ENCODE results near the gene QPRT.
"Not testable (repeated sequence)": the region's sequence is repeated elsewhere in the genome, so short reads cannot be mapped to it uniquely, and the experiment has no call there.

QPRT gene

GRCh38 chr16:29645694-29646187 lies 33.2 kb upstream of the QPRT start:
- no peak overlapping the region for H3K9ac ChIP-seq (ENCODE audit: low read depth in 1 of 2, low read length in 2 of 2)
- no peaks in the 10 kb centered on the region for H3K9me3 ChIP-seq (ENCODE audit: control insufficient read depth in 1 of 2, low read length in 2 of 2)
- no peak overlapping the region for H3K4me3 ChIP-seq (ENCODE audit: low read depth in 1 of 2, low read length in 2 of 2)
- no peak overlapping the region for H3K27ac ChIP-seq (ENCODE audit: low read depth, low read length)
- H3K36me3 ChIP-seq (ENCODE audit: control insufficient read depth in 1 of 2, insufficient read depth in 2 of 2, low read length in 2 of 2), result no peaks in the 10 kb centered on the region
- H3K4me1 ChIP-seq (ENCODE audit: control insufficient read depth in 1 of 2, insufficient read depth in 2 of 2, low read length in 2 of 2), result no peaks in the 10 kb centered on the region
- H3K27me3 ChIP-seq (ENCODE audit: control insufficient read depth in 1 of 2, insufficient read depth in 2 of 2, low read length in 2 of 2), result no peaks in the 10 kb centered on the region

GRCh38 chr16:29646947-29647346 lies 32.0 kb upstream of the QPRT start:
- Histone ChIP-seq H3K4me3 (ENCODE audit: low read depth in 1 of 2, low read length in 2 of 2) (no peak overlapping the region), H3K36me3 (ENCODE audit: control insufficient read depth in 1 of 2, insufficient read depth in 2 of 2, low read length in 2 of 2) (no peaks in the 10 kb centered on the region), H3K9ac (ENCODE audit: low read depth in 1 of 2, low read length in 2 of 2) (no peak overlapping the region)

GRCh38 chr16:29649588-29650494 lies 29.1 kb upstream of the QPRT start:
- no peaks in the 10 kb centered on the region for H3K9me3 ChIP-seq (ENCODE audit: control insufficient read depth in 1 of 2, low read length in 2 of 2)
- H3K4me3 ChIP-seq (ENCODE audit: low read depth in 1 of 2, low read length in 2 of 2), result no peak overlapping the region
- H3K36me3 ChIP-seq (ENCODE audit: control insufficient read depth in 1 of 2, insufficient read depth in 2 of 2, low read length in 2 of 2), result no peaks in the 10 kb centered on the region

More at GRCh38 chr16:29646947-29647346, 32.0 kb upstream of the QPRT start:
- Histone ChIP-seq H3K4me1 (ENCODE audit: control insufficient read depth in 1 of 2, insufficient read depth in 2 of 2, low read length in 2 of 2) (no peaks in the 10 kb centered on the region), H3K27ac (ENCODE audit: low read depth, low read length) (no peak overlapping the region), H3K27me3 (ENCODE audit: control insufficient read depth in 1 of 2, insufficient read depth in 2 of 2, low read length in 2 of 2) (no peaks in the 10 kb centered on the region), H3K9me3 (ENCODE audit: control insufficient read depth in 1 of 2, low read length in 2 of 2) (no peaks in the 10 kb centered on the region)

GRCh38 chr16:29650771-29651170 lies 28.2 kb upstream of the QPRT start:
- no peak overlapping the region for H3K9ac ChIP-seq (ENCODE audit: low read depth in 1 of 2, low read length in 2 of 2)
- H3K9me3 ChIP-seq (ENCODE audit: control insufficient read depth in 1 of 2, low read length in 2 of 2), result no peaks in the 10 kb centered on the region
- H3K4me3 ChIP-seq (ENCODE audit: low read depth in 1 of 2, low read length in 2 of 2), result no peak overlapping the region
- no peaks in the 10 kb centered on the region for H3K27me3 ChIP-seq (ENCODE audit: control insufficient read depth in 1 of 2, insufficient read depth in 2 of 2, low read length in 2 of 2)
- H3K4me1 ChIP-seq (ENCODE audit: control insufficient read depth in 1 of 2, insufficient read depth in 2 of 2, low read length in 2 of 2), result no peaks in the 10 kb centered on the region
- H3K36me3 ChIP-seq (ENCODE audit: control insufficient read depth in 1 of 2, insufficient read depth in 2 of 2, low read length in 2 of 2), result no peaks in the 10 kb centered on the region
- no peak overlapping the region for H3K27ac ChIP-seq (ENCODE audit: low read depth, low read length)

More at GRCh38 chr16:29649588-29650494, 29.1 kb upstream of the QPRT start:
- no peaks in the 10 kb centered on the region for H3K27me3 ChIP-seq (ENCODE audit: control insufficient read depth in 1 of 2, insufficient read depth in 2 of 2, low read length in 2 of 2)
- H3K27ac ChIP-seq (ENCODE audit: low read depth, low read length), result no peak overlapping the region
- H3K9ac ChIP-seq (ENCODE audit: low read depth in 1 of 2, low read length in 2 of 2), result no peak overlapping the region
- no peaks in the 10 kb centered on the region for H3K4me1 ChIP-seq (ENCODE audit: control insufficient read depth in 1 of 2, insufficient read depth in 2 of 2, low read length in 2 of 2)

GRCh38 chr16:29651774-29652349 lies 27.1 kb upstream of the QPRT start:
- Histone ChIP-seq H3K4me1 (ENCODE audit: control insufficient read depth in 1 of 2, insufficient read depth in 2 of 2, low read length in 2 of 2) (no peaks in the 10 kb centered on the region), H3K27ac (ENCODE audit: low read depth, low read length) (no peak overlapping the region), H3K9me3 (ENCODE audit: control insufficient read depth in 1 of 2, low read length in 2 of 2) (no peaks in the 10 kb centered on the region), H3K27me3 (ENCODE audit: control insufficient read depth in 1 of 2, insufficient read depth in 2 of 2, low read length in 2 of 2) (no peaks in the 10 kb centered on the region), H3K4me3 (ENCODE audit: low read depth in 1 of 2, low read length in 2 of 2) (no peak overlapping the region), H3K36me3 (ENCODE audit: control insufficient read depth in 1 of 2, insufficient read depth in 2 of 2, low read length in 2 of 2) (no peaks in the 10 kb centered on the region), H3K9ac (ENCODE audit: low read depth in 1 of 2, low read length in 2 of 2) (no peak overlapping the region)

GRCh38 chr16:29653471-29653870 lies 25.5 kb upstream of the QPRT start:
- no peaks in the 10 kb centered on the region for H3K36me3 ChIP-seq (ENCODE audit: control insufficient read depth in 1 of 2, insufficient read depth in 2 of 2, low read length in 2 of 2)
- no peak overlapping the region for H3K9ac ChIP-seq (ENCODE audit: low read depth in 1 of 2, low read length in 2 of 2)
- H3K27ac ChIP-seq (ENCODE audit: low read depth, low read length), result no peak overlapping the region
- no peak overlapping the region for H3K4me3 ChIP-seq (ENCODE audit: low read depth in 1 of 2, low read length in 2 of 2)
- H3K27me3 ChIP-seq (ENCODE audit: control insufficient read depth in 1 of 2, insufficient read depth in 2 of 2, low read length in 2 of 2), result no peaks in the 10 kb centered on the region
- no peaks in the 10 kb centered on the region for H3K9me3 ChIP-seq (ENCODE audit: control insufficient read depth in 1 of 2, low read length in 2 of 2)
- H3K4me1 ChIP-seq (ENCODE audit: control insufficient read depth in 1 of 2, insufficient read depth in 2 of 2, low read length in 2 of 2), result no peaks in the 10 kb centered on the region

- not testable (repeated sequence) for H3K9ac ChIP-seq (ENCODE audit: low read depth in 1 of 2, low read length in 2 of 2); H3K9me3 ChIP-seq (ENCODE audit: control insufficient read depth in 1 of 2, low read length in 2 of 2); H3K27ac ChIP-seq (ENCODE audit: low read depth, low read length); H3K4me1 ChIP-seq (ENCODE audit: control insufficient read depth in 1 of 2, insufficient read depth in 2 of 2, low read length in 2 of 2); H3K4me3 ChIP-seq (ENCODE audit: low read depth in 1 of 2, low read length in 2 of 2); H3K27me3 ChIP-seq (ENCODE audit: control insufficient read depth in 1 of 2, insufficient read depth in 2 of 2, low read length in 2 of 2); H3K36me3 ChIP-seq (ENCODE audit: control insufficient read depth in 1 of 2, insufficient read depth in 2 of 2, low read length in 2 of 2)
These were observed 25.1 kb upstream of the QPRT start for GRCh38 chr16:29653890-29654289.

GRCh38 chr16:29656688-29657523 lies 22.1 kb upstream of the QPRT start:
- Histone ChIP-seq H3K9ac (ENCODE audit: low read depth in 1 of 2, low read length in 2 of 2) (no peak overlapping the region), H3K27ac (ENCODE audit: low read depth, low read length) (no peak overlapping the region), H3K36me3 (ENCODE audit: control insufficient read depth in 1 of 2, insufficient read depth in 2 of 2, low read length in 2 of 2) (no peaks in the 10 kb centered on the region), H3K27me3 (ENCODE audit: control insufficient read depth in 1 of 2, insufficient read depth in 2 of 2, low read length in 2 of 2) (no peaks in the 10 kb centered on the region), H3K9me3 (ENCODE audit: control insufficient read depth in 1 of 2, low read length in 2 of 2) (no peaks in the 10 kb centered on the region), H3K4me3 (ENCODE audit: low read depth in 1 of 2, low read length in 2 of 2) (no peak overlapping the region), H3K4me1 (ENCODE audit: control insufficient read depth in 1 of 2, insufficient read depth in 2 of 2, low read length in 2 of 2) (peaks cover 0 to 4% of the 10 kb centered on the region in 2 donors)

GRCh38 chr16:29658705-29659104 lies 20.3 kb upstream of the QPRT start:
- Histone ChIP-seq H3K4me3 (ENCODE audit: low read depth in 1 of 2, low read length in 2 of 2) (no peak overlapping the region), H3K27me3 (ENCODE audit: control insufficient read depth in 1 of 2, insufficient read depth in 2 of 2, low read length in 2 of 2) (no peaks in the 10 kb centered on the region), H3K4me1 (ENCODE audit: control insufficient read depth in 1 of 2, insufficient read depth in 2 of 2, low read length in 2 of 2) (peaks cover 0 to 4% of the 10 kb centered on the region in 2 donors), H3K9me3 (ENCODE audit: control insufficient read depth in 1 of 2, low read length in 2 of 2) (no peaks in the 10 kb centered on the region), H3K9ac (ENCODE audit: low read depth in 1 of 2, low read length in 2 of 2) (no peak overlapping the region), H3K36me3 (ENCODE audit: control insufficient read depth in 1 of 2, insufficient read depth in 2 of 2, low read length in 2 of 2) (no peaks in the 10 kb centered on the region), H3K27ac (ENCODE audit: low read depth, low read length) (no peak overlapping the region)
